Lower lobe of right lung (tissue), 2 donors: Measurements from ENCODE around the gene ANO10. TPM values are rescaled to one million over a fixed set of nuclear protein-coding genes. Genes with fewer than 3 reads are reported as not detected.
"Not testable (repeated sequence)": the region's sequence is repeated elsewhere in the genome, so short reads cannot be mapped to it uniquely, and the experiment has no call there.

Experiments
- ATAC-seq, 2 donors: fragments of 200-7000 bp; cut with Tn5 transposase; one replicate each; pipeline ENCODE4 v1.9.1; 2020 to 2022; ENCODE audit warnings: mild to moderate bottlenecking in 2 of 2, moderate library complexity in 2 of 2
- DNase-seq: peaks from one replicate; pipeline ENCODE4 v3.0.0-alpha.2; 2020
- H3K27ac ChIP-seq: fragments of 200-600 bp; one replicate; pipeline ENCODE4 v1.8.0; 2022
- H3K27me3 ChIP-seq: fragments of 200-600 bp; one replicate; pipeline ENCODE4 v1.8.0; 2022; ENCODE audit warnings: low read depth
- H3K36me3 ChIP-seq: fragments of 200-600 bp; one replicate; pipeline ENCODE4 v1.8.0; 2022; ENCODE audit warnings: mild to moderate bottlenecking
- H3K4me1 ChIP-seq: fragments of 200-600 bp; one replicate; pipeline ENCODE4 v1.8.0; 2022
- H3K4me3 ChIP-seq: fragments of 200-600 bp; one replicate; pipeline ENCODE4 v1.8.0; 2022; ENCODE audit warnings: mild to moderate bottlenecking
- H3K9me3 ChIP-seq: fragments of 200-600 bp; one replicate; pipeline ENCODE4 v1.8.0; 2022
- CTCF ChIP-seq: fragments of 200-600 bp; IDR thresholded peaks from one replicate; pipeline ENCODE4 v1.8.0; 2022; ENCODE audit warnings: antibody characterized with exemption, mild to moderate bottlenecking
- intact Hi-C: fragments of 100-400 bp; cut with DNase I; formaldehyde crosslinking; loops from one replicate; pipeline ENCODE4 v1.11.0; 2022
- total RNA-seq: library from RNA; stranded (reverse); fragmentation: NEBNext Ultra II Directional; extraction: Animal tissue kit (Norgen Biotek cat#: 25700); gene quantifications from one replicate; pipeline ENCODE4 v1.2.1, GENCODE V29; 2021
- donor health status: DM: no; HTN: yes; CAD: no; lungs with severe emphysema.

ANO10 gene
- total RNA-seq, 1 donor from 2014 or later = 32.3 TPM

GRCh38 chr3:43559961-43560360 lies 61.9 kb downstream of the ANO10 start:
- DNase-seq (no peak), ATAC-seq (no peak)
- H3K36me3 ChIP-seq = peaks cover 16% of the 10 kb centered on the region
- H3K9me3 ChIP-seq = no peaks in the 10 kb centered on the region
- H3K27ac ChIP-seq = no peak overlapping the region
- intact Hi-C loops = no loop called here
- no peak for TF ChIP-seq CTCF
- H3K27me3 ChIP-seq = no peaks in the 10 kb centered on the region
- no peaks in the 10 kb centered on the region for H3K4me1 ChIP-seq
- H3K4me3 ChIP-seq = no peak overlapping the region

GRCh38 chr3:43558171-43558570 lies 63.6 kb downstream of the ANO10 start:
- intact Hi-C loops = no loop called here
- no peaks in the 10 kb centered on the region for H3K9me3 ChIP-seq
- no peak for TF ChIP-seq CTCF
- H3K4me3 ChIP-seq = no peak overlapping the region
- no peak overlapping the region for H3K27ac ChIP-seq
- no peak for DNase-seq
- ATAC-seq = no peak
- H3K36me3 ChIP-seq = peaks cover 16% of the 10 kb centered on the region
- H3K27me3 ChIP-seq = no peaks in the 10 kb centered on the region
- no peaks in the 10 kb centered on the region for H3K4me1 ChIP-seq

- Histone ChIP-seq H3K36me3 (peaks cover 7% of the 10 kb centered on the region), H3K27me3 (no peaks in the 10 kb centered on the region), H3K9me3 (no peaks in the 10 kb centered on the region), H3K4me1 (no peaks in the 10 kb centered on the region), H3K27ac (no peak overlapping the region), H3K4me3 (no peak overlapping the region)
- DNase-seq (no peak), ATAC-seq (no peak)
- TF ChIP-seq CTCF = no peak
- intact Hi-C loops = no loop called here
These were observed 72.1 kb downstream of the ANO10 start for GRCh38 chr3:43549626-43550290.

GRCh38 chr3:43544277-43544676 lies 77.5 kb downstream of the ANO10 start:
- H3K9me3 ChIP-seq, H3K27ac ChIP-seq, H3K36me3 ChIP-seq, DNase-seq, H3K4me3 ChIP-seq, H3K27me3 ChIP-seq, intact Hi-C loops, H3K4me1 ChIP-seq: not testable (repeated sequence)
- peak; percentile 61 to 62 for ATAC-seq
- peak; percentile 61 for TF ChIP-seq CTCF

GRCh38 chr3:43542328-43543043 lies 79.3 kb downstream of the ANO10 start:
- no peak overlapping the region for H3K4me3 ChIP-seq
- ATAC-seq = no peak

More at GRCh38 chr3:43542328-43543043, 79.3 kb downstream of the ANO10 start:
- Histone ChIP-seq H3K4me1 (no peaks in the 10 kb centered on the region), H3K9me3 (no peaks in the 10 kb centered on the region), H3K27ac (no peak overlapping the region), H3K27me3 (no peaks in the 10 kb centered on the region), H3K36me3 (no peaks in the 10 kb centered on the region)
- no peak for TF ChIP-seq CTCF
- intact Hi-C loops = no loop called here
- no peak for DNase-seq
